LHCN-M2 (cell line): Measurements from ENCODE around the gene MITD1. TPM values are rescaled to one million over a fixed set of nuclear protein-coding genes. Genes with fewer than 3 reads are reported as not detected.
"Not testable (repeated sequence)": the region's sequence is repeated elsewhere in the genome, so short reads cannot be mapped to it uniquely, and the experiment has no call there.

Experiments
- DNase-seq: peaks from one replicate; pipeline ENCODE4 v3.0.0-alpha.2; 2012; ENCODE audit warnings: low read depth
- polyA plus RNA-seq: library from polyadenylated mRNA; unstranded; fragments of >200 nt; gene quantifications from one replicate; pipeline ENCODE4 v1.2.1, GENCODE V29; 2012; ENCODE audit warnings: missing spikeins
- total RNA-seq: library from RNA; depleted of rRNA; stranded (reverse); fragments of >200 nt; gene quantifications from 2 replicates; pipeline ENCODE4 v1.2.3, GENCODE V29; 2014; rRNA removed

The MITD1 gene
- total RNA-seq: 23.4 and 29.0 TPM in 2 replicates
- 17.4 TPM for polyA plus RNA-seq

DNA sequence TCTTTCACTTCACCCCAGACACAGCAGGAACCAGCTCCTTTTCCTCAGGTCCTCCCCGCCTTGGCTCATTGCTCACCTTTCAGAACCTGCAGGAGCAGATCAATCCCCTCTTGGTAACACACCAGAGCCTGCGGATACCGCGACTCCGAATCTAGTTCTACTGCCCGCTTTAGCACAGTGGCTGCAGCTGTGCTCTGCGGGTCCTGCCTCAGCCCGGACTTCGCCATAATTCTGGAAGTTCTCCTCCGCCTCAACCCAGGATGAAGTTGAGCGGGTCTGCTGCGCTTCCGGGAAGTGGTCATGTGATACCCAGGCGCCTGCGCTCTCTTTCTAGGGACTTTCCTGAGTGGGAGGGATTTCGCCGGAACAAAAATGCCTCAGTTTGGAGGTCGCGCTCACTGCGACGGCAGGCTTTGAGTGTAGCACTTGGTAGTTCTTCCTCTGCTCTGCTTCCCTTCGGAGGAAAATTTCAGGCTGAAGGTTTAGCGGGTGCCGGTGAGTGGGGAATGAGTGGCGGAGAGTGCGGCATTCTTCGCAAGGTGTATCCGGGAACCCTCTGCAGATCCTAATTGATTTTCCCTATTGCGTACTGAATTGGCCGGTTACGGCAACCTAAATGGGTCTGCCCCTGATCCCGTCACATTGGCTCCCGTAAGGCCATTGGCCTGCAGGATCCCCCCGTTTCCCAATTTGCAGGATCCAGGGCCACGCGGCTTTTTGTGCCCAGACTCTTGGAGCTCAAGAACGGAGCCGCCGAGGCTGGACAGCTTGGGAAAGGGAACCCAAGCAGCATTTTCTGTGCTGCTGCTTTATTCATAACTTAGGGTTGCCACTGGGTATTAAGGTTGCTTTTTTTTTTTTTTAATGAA, at the start of gene MITD1, which contains the start of gene MRPL30:
TSS of gene MITD1 (minus strand) at position 304 of the 869 bp plus-strand sequence. CDS start at position 227, 77 bp downstream.
TSS of gene MRPL30 (plus strand) at position 430 of the 869 bp plus-strand sequence. CDS start 5,020 bp downstream, outside the sequence.
- peak; percentile 95 for DNase-seq

DNA sequence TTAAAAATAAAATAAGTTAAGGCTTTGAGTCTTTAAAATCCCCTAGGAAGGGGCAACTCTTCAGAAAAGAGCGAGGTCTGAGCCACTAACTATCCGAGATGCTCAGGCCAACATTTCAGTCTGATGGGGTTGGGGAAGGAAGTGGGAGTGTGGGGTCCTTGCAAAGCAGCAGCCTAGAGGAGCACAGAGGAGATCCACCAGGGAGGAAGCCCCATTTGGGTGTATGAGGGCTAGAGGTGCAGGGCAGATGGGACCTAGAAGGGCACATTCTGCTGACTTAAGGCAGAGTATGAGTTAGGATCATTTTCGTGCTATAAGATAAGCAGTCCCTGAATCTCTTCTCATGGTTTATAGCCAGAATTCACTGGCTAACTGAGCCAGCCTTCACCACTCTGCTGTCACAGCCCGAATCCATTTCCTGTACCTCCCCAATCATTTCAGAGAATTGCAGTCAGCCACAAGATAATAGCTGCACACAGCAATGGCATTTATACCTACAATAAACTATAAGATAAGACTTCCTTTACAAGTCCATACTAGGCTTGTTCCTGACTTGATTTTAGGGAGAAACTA, 37.2 kb upstream of the MITD1 start:
- no peak for DNase-seq

DNA sequence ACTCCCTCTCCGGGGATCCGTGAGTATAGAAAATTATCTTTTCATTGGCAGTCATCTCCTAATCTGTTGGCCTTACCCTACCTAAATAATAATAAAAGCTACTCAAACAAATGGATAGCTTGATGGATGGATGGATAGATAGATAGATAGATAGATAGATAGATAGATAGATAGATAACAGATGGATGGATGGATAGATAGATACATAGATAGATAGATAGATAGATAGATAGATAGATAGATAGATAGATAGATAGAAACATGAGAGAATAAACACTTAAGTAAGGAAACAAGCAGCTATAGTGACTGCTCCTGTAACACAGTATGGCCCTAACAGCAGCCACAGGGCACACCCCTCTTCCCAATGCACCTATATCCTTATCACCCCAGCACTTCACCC, 35.2 kb upstream of the MITD1 start:
- no peak for DNase-seq

GRCh38 chr2:99205491-99205890, 24.6 kb upstream of the MITD1 start:
- DNase-seq: no peak

GRCh38 chr2:99201959-99202678, 21.3 kb upstream of the MITD1 start:
- no peak for DNase-seq

DNA sequence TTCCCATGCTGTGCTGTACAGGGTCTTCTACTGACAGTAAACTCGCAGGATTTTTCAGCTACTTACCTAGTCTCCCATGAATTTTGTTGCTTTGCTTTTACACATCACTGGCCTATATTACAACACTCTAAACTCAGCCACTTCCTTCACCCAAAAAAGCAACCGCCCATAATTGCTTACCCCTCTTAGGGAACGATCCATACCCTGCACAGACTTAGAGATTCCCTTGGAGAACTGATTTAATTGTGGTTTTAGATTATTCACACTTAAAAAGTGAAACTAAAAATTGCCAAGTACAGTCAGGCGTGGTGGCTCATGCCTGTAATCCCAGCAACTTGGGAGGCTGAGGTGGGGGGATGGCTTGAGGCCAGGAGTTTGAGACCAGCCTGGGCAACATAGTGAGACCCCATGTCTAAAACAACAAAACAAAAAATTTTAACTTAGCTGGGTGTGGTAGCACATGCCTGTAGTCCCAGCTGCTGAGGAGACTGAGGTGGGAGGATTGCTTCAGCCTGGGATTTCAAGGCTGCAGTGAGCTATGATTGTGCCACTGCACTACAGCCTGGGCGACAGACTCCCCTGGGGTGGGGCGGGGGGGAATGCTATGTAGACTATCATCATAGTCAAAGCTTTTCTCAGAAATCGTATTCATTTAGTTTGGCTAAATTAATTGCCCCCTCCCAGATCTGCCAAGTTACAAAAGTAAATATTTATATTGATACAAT, 19.4 kb upstream of the MITD1 start:
- DNase-seq: no peak

- DNase-seq: no peak
These were observed 17.4 kb upstream of the MITD1 start for GRCh38 chr2:99198103-99198841.

DNA sequence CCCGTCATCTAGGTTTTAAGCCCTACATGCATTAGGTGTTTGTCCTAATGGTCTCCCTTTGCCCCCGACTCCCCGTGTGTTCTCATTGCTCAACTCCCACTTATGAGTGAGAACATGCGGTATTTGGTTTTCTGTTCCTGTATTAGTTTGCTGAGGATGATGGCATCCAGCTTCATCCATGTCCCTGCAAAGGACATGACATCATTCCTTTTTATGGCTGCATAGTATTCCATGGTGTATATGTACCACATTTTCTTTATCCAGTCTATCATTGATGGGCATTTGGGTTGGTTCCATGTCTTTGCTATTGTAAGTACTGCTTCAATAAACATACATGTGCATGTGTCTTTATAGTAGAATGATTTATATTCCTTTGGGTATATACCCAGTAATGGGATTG, 11.5 kb upstream of the MITD1 start:
- not testable (repeated sequence) for DNase-seq

GRCh38 chr2:99190548-99190947, 9.7 kb upstream of the MITD1 start:
- no peak for DNase-seq

DNA sequence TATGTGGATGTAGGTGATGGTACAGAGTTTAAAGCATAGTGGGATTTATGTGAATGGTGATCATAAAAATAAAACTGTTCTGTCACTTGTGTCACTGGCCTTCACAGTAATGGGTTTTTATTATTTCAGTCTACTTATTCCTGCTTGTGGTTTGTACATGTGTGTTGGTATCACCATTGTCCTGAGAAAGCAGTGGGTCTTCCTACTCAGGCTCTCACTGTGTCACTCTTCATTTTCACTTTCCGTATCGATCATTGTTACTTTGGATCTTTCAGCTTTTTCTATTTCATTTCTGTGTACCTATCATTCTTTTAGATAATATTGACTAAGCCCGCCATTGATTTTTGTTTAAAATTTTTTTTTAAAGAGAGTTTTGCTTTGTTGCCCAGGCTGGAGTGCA, 7.5 kb upstream of the MITD1 start:
- no peak for DNase-seq

DNA sequence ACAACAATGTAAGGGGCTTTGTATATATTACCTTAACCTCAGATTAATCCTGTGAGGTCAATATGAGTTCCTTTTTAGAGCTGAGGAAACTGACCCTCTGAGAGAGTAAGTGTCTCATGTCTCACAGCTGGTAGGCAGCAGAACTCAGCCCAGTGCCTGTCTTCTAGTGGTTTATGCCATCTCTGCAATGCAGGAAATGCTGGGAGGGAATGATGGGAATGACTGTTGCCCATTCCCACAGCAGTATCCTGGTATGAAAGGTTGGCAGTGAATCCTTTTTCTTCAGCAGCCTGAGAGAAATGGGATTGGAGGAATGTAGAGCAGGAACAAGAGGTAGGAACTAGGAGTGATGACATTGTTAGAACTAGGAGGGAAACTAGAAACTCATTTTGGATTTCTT, 6.2 kb upstream of the MITD1 start:
- no peak for DNase-seq

GRCh38 chr2:99184811-99185210, 4.0 kb upstream of the MITD1 start:
- DNase-seq: no peak

DNA sequence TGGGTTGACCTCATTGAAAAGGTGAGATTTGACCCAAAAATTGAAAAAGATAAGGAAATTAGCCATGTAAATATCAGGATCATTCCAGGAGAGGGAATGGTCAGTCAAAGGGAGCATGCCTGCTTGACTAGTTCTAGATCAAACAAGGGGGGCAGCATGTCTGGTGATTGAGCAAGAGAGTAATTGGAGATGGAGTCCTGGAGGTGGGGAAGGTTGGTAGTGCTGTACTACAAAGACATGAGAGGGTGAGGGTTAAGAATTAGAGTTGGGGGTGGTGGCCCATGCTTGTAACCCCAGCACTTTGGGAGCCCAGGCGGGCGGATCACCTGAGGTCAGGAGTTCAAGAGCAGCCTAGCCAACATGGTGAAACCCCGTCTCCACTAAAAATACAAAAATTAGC, 2.2 kb upstream of the MITD1 start:
- DNase-seq: no peak

GRCh38 chr2:99181624-99182000, 754 bp upstream of the MITD1 start:
- DNase-seq: peak; percentile 7

GRCh38 chr2:99171377-99172140, 9.3 kb downstream of the MITD1 start:
- no peak for DNase-seq

DNA sequence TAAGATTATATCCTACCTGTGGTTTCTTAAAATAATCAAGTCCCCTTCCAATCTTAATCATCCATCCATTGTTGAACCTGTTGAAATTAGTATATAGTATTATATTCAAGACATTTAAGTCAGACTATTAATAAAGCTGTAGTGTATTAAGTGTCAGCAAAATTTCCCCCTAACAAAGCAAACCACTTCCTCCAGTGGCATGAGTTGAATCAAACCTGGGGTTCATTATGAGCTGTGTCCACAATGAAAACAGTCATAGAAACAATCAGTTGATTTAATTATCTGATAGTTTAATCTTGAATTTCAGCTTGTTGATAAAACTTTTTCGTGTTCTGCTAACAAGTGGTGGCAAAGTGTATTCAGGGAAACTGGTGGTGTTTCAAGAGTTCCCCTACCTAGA, 11.3 kb downstream of the MITD1 start:
- no peak for DNase-seq

DNA sequence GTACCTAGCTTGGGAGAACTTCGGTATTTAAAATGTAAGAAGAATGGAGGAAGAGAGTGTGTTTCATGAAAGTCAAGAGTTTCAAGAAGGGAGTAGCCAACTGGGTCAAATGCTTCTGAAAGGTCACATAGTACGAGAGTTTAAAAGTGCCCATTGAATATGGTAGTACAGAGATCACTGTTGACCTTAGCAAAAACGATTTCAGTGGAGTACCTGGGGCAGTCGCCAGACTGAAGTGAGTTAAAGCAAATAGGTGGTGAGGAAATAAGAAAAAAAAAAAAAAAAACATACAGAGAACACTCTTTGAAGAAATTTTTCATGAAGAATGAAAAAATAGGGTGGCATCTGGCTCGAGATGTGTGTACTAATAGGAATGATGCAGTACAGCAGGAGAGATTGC, 14.6 kb downstream of the MITD1 start:
- no peak for DNase-seq

GRCh38 chr2:99159594-99159993, 21.3 kb downstream of the MITD1 start:
- no peak for DNase-seq

GRCh38 chr2:99158599-99158998, 22.3 kb downstream of the MITD1 start:
- no peak for DNase-seq

GRCh38 chr2:99156891-99157290, 24.0 kb downstream of the MITD1 start:
- DNase-seq: no peak
